Testis (tissue), 2 donors: ENCODE data around the gene ODAD3.

Source experiments
- POLR2A ChIP-seq: fragments of 450-650 bp; IDR thresholded peaks from one replicate; pipeline ENCODE4 v1.6.1; 2017; ENCODE audit warnings: antibody characterized with exemption, mild to moderate bottlenecking, moderate library complexity
- TF ChIP-seq, protein P1 (sequence below), 3 experiments: fragments of 450-650 bp in 2 of 3; fragments of 200-600 bp in 1 of 3; sonication (generic) in 1 of 3; IDR thresholded peaks; one replicate each; pipeline ENCODE4 v1.5.1; 2016 to 2019; ENCODE audit warnings: antibody characterized with exemption in 3 of 3, mild to moderate bottlenecking in 2 of 3, moderate library complexity in 1 of 3

DNA sequence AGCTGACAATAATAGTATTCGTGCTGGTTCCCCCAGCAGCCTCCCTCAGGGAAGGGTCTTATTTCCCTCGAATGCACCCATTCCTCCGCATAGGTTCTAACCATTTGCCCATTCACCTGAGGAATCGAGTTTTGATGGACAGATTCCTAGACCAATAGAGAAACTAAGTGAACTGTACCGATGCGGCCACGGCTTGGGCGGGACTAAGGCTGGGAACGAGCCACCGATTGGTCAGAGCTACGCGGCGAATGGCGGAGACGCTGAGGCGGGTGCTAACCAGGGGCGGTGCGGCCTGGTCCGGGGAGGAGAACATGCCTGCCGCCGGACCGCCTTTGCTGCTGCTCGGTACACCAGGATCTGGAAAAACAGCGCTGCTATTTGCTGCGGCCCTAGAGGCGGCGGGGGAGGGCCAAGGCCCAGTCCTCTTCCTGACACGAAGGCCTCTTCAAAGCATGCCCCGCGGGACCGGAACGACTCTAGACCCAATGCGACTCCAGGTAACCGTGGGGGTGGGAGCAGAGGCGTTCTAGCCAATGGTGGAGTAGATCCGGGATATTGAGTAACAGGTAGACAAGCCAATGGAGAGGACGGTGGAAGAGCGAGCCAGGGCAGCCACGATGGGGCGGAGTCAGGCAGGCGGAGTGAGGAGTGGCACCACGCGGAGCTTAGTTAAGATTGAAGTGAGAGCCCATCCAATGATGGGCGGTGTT lies 60.3 kb downstream of the ODAD3 start, which contains the start of gene SWSAP1:
- no peak for TF ChIP-seq POLR2A
- TF ChIP-seq, protein P1, sequence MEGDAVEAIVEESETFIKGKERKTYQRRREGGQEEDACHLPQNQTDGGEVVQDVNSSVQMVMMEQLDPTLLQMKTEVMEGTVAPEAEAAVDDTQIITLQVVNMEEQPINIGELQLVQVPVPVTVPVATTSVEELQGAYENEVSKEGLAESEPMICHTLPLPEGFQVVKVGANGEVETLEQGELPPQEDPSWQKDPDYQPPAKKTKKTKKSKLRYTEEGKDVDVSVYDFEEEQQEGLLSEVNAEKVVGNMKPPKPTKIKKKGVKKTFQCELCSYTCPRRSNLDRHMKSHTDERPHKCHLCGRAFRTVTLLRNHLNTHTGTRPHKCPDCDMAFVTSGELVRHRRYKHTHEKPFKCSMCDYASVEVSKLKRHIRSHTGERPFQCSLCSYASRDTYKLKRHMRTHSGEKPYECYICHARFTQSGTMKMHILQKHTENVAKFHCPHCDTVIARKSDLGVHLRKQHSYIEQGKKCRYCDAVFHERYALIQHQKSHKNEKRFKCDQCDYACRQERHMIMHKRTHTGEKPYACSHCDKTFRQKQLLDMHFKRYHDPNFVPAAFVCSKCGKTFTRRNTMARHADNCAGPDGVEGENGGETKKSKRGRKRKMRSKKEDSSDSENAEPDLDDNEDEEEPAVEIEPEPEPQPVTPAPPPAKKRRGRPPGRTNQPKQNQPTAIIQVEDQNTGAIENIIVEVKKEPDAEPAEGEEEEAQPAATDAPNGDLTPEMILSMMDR (IDR thresholded peaks at IDR 0.05): no peak
